Measurements from ENCODE around the gene PRKCE. TPM values are rescaled to one million over a fixed set of nuclear protein-coding genes. Genes with fewer than 3 reads are reported as not detected.

PRKCE gene
- total and polyA plus RNA-seq, 2 of the 8 experiments (the other 6 are each of a cell fraction or from before 2014, with no cell fraction given) = 0.54 to 2.1 TPM

- TF ChIP-seq SIN3A (conservative IDR thresholded peaks at IDR 0.05 in 1 of 2, IDR thresholded peaks at IDR 0.05 in 1 of 2; ENCODE audit: low read depth in 1 of 2, low read length in 2 of 2) = no peak
- no peak for TF ChIP-seq BRCA1 (IDR thresholded peaks at IDR 0.05; ENCODE audit: low read depth, low read length)
- TF ChIP-seq, protein P1, sequence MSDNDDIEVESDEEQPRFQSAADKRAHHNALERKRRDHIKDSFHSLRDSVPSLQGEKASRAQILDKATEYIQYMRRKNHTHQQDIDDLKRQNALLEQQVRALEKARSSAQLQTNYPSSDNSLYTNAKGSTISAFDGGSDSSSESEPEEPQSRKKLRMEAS (IDR thresholded peaks at IDR 0.05) = no peak
These were observed 151.1 kb downstream of the PRKCE start (continued) for GRCh38 chr2:45802499-45803138.
